HL-60 (cell line): ENCODE data around the gene VASP.

Experiments
- GABPA ChIP-seq: IDR thresholded peaks from 2 replicates; pipeline ENCODE4 v1.6.1; 2012; ENCODE audit warnings: low read depth
- POLR2AphosphoS5 ChIP-seq: IDR thresholded peaks from 2 replicates; pipeline ENCODE4 v1.6.1; 2012; ENCODE audit warnings: low read depth
- TF ChIP-seq, protein P1 (sequence below): IDR thresholded peaks from one replicate; pipeline ENCODE4 v1.5.1; 2011; ENCODE audit warnings: low read length, control low read depth, inconsistent platforms; ENCODE audit not compliant: insufficient read depth

DNA sequence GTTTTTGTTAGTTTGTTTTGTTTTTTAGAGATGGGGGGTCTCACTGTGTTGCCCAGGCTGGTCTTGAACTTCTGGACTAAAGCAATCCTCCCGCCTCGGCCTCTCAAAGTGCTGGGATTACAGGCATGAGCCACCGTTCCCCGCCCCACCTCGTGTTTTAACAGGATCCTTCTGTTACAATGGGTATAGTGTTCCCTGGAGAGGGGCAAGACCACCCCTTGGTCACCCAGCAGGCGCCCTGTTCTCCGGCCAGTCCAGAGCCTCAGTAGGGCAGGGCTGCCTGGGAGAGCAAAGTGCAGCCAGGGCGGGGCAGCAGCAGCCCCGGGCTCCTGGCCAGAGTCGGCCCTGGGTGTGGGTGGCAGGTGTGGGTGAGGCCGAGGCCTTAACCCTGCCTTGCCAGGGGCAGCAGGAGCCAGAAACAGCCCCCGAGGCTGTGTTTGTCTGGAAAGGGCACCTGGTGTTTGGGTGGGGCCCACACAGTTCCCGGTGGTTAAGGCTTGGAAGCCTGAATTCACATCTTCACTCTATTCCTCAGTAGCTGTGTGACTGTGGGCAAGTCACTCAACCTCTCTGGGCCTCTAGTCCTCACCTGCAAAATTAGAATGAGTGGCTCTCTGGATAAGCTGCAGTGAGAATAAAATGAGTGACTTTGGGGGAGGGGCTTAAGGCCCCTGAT is 7.2 kb downstream of the VASP start:
- TF ChIP-seq, protein P1, sequence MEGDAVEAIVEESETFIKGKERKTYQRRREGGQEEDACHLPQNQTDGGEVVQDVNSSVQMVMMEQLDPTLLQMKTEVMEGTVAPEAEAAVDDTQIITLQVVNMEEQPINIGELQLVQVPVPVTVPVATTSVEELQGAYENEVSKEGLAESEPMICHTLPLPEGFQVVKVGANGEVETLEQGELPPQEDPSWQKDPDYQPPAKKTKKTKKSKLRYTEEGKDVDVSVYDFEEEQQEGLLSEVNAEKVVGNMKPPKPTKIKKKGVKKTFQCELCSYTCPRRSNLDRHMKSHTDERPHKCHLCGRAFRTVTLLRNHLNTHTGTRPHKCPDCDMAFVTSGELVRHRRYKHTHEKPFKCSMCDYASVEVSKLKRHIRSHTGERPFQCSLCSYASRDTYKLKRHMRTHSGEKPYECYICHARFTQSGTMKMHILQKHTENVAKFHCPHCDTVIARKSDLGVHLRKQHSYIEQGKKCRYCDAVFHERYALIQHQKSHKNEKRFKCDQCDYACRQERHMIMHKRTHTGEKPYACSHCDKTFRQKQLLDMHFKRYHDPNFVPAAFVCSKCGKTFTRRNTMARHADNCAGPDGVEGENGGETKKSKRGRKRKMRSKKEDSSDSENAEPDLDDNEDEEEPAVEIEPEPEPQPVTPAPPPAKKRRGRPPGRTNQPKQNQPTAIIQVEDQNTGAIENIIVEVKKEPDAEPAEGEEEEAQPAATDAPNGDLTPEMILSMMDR = no peak
- TF ChIP-seq GABPA (no peak), POLR2AphosphoS5 (no peak)
